Stimulated activated naive CD4-positive, alpha-beta T cell treated with Interleukin-2 at 50 U/mL for 16 hours (primary cell): ENCODE results near the gene PRKRA.
"Not testable (repeated sequence)": the region's sequence is repeated elsewhere in the genome, so short reads cannot be mapped to it uniquely, and the experiment has no call there.

ENCODE experiments used
- DNase-seq: peaks from one replicate; lab custom pipeline; 2025; lab: John Stamatoyannopoulos, UW

The PRKRA gene

DNA sequence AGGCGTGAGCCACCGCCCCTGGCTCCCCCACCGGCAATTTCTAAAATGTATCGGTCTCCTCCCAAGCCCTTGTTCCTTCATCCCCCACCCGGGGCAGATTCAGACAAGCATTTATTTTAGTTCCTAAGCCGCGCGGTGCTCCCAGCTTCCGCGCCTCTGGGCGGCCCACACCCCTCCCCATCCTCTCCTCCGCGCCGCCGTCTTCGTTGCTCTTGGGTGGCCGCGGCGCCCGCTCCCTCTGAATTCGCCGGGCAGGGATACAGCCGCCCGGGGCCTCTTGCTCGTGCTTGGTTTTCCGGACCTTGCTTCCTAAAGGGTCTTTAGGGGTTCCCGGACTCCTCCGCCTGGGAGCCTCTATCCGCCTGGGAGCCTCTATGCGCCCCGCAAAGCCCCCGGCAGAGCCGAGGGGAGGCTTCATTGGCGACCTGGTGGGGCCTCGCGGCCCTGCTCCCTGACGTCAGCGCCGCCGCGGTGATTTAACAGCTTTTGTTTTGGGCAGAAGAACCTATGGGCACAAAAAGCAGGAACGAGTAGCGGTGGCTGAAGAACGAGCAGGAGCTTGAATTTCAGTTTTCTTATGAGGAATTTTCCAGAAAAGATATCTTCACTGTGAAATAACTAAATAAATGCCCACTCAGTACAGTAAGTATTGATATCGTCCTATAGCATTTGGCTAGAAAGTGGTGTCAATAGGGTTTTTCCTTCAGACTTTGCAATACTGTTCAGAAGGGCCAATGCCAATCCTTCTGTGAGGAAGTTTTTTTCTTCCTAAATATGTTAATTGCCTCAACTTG is 37.3 kb downstream of the PRKRA start:
- DNase-seq = peak; percentile 68

DNA sequence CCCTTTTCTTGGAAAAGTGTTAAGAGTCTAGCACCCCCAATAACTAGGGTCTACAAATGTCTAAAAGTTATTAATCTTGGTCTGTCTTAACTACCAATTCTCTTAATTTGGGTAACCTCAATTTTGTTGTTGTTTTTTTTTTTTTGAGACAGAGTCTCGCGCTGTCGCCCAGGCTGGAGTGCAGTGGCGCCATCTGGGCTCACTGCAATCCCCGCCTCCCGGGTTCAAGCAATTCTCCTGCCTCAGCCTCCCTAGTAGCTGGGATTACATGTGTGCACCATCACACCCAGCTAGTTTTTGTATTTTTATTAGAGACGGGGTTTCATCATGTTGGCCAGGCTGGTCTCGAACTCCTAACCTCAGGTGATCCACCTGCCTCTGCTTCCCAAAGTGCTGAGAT is 38.5 kb downstream of the PRKRA start:
- DNase-seq = not testable (repeated sequence)

DNA sequence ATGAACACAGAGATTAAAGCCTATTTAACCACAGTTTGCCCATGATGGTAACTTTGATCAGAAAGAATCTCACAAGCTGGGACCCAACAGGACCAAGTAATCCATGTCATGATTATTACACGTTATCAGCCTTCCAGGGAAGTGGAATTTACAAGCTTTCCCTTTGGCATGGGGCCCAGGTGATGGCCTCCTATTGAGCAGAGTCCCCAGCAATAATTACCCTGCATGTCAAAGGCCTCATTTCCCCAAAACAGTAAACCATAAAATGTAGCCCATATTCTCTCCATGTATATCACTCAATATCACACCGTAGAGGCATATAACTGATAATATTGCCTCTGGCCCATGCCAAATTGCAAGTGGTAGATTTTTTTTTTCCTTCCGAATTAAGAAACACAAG is 38.9 kb downstream of the PRKRA start:
- no peak for DNase-seq

DNA sequence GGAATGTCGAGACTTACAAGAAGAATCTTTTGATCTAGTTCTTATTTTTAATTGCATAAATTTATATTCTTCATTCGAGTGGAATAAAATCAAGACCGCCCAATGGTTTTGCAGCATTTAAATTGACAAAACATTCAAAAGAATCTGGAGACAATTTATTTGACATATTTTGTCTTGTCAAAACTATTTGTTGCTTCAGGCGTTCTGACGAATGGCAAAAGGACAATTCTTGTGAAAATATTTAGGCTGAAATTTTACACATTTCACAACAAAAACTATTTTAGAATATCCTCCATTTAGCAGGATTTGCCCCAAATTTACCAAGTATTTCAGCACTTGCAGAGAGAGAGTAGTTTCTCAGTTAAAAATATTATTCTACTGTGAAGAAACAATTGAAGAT is 41.7 kb downstream of the PRKRA start:
- no peak for DNase-seq

DNA sequence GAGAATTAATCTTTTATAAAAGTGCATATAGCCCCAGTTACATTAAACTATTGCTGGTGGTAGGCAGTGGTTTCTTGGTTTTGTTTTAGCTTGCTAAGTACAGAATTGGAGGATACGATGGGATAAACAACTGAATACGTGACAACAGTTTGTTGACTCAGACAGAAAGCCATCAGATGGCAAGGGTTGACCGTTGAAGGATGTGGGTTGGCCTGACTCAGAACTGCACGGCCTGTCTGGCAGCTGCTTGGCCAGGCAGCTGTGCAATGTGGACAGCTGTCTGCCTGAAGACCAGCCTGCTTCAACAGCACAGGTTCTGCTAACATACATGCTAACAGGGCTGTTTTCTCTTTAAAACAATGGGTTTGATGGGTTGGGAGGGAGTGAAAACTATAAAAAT is 46.6 kb downstream of the PRKRA start:
- DNase-seq = no peak

DNA sequence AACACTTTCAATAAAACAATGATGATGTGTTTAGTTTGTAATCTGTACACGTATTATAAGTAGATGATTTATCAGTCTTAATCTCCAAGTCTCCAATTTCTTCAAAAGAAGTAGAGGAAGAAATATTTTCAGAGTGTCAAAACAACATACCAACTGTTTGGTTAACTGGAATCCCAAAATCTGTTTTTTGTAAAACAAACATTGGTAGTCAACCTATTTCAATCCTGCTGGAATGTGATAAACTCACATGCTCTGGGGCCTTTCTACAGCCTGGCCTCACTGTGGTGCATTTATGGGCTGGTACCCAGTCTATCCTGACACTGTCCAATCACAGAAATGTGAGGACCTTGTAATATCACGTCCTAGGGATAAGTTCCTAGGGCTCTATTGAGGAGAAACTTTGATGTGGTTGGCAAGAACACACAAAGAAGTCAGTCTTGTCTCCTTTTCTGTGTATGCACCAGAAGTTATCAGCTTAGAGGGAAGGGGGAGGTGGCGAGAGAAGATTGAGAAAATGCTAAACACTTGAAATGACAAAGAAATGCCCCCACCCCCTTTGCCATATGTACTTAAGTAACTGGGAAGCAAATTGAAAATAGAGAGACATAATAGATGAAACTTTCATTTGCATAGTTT is 47.2 kb downstream of the PRKRA start:
- DNase-seq = no peak

DNA sequence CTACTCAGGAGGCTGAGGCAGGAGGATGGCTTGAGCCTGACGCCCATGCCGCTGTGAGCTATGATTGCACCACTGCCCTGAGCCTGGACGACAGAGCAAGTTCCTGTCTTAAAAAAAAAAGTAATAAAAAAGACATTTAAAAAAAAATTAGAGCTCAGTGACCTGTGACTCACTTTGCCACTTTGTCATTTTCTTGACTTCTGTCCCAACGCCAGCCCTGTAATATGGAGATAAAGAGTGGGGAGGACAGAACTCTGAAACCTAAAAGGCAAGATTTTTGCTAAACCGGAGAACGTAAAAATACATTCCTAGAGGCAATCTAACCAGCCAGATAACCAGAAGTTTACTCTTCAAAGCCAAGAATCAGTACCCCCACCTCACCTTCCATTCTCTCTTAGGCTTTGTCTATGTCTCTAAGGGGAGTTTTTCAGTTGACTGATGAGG is 49.0 kb downstream of the PRKRA start:
- DNase-seq = no peak

DNA sequence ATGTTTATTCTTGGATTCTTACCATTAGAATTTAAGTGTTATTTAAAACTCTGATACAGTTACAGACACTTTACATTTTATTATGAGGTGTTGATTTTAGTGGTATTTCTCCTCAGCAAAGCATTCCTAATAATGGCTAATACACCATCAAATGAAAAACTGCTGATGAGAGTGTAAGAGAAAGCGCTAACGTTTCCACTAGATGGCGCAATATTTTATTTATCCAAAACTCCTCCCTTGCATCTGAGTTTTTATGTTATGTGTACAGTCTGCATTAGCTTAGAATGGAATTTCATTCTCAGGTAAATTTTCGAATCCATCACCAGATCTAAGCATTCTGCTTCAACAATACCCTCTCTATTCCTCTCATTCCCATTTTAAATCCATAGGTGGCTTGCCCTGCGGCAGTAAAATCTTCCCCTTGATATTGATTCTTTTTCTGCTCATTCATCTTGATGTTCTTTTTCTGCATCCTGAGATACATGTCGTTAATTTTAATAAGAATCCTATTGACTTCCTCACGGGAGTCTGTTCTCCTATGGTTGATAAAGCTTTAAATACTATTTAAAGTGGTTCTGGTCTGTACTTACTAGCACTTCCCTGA is 53.9 kb downstream of the PRKRA start:
- no peak for DNase-seq

DNA sequence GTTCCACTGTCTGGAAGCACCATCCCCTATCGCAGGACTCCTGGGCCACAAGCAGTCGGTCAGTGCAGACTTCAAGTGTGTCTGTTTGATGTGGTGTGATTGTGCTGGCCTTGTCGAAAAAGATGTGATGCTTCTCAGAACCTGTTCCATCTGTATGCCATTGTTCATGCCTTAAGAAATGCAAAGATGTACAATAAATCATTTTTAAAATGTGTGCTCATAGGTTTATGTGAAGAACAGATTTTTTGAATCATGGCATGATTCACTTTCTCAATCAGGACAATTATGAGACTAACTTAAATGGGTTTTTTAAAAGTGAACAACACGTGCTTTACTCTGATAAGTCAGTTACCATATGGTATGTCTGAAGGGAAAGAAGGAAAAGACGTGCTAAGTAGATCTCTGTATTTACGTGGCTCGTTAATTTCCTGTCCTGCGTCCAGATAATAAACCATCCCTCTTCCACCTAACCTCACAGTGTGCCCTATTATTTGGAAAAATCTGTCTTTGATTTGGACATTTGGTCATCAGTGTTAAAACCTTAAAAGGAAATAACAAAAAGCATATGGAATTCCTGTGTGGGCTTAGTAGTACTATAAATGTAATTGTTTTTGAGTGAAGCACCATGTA is 54.9 kb downstream of the PRKRA start:
- DNase-seq = no peak

DNA sequence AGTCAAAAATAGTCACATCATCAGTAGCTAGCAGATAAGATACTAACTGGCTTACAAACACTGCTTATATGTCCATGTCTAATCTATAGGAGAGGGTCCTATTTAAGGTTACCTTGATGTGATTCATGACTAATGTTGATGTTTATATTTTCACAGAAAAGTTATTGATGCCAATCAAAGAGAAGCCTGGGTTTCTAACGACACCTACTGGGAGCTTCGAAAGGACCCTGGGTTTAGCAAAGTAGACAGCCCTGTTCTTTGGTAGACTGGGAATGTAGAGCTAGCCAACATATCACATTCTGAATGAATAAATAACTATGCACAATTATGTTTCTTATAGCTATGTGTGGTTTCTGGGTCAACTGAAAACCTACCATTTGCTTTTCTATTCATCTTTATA is 55.7 kb downstream of the PRKRA start:
- DNase-seq = no peak

DNA sequence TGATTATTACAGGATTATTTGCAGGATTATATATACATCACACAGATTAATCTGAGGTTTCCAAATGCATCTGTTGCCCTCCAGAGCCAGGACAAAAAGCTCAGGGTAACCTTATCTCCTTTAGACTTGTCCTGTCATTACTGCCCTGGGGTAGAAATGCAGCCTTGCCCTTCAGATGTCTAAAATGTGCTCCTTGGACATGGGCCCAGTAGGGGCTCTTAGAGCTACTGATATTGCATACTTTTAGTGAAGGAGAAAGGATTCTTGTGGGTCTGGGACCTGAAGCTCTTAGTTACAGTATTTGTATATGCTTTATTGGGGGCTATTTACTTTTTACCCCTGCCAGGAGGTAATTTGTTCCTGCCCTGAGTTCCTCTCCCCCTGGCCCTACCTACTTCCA is 56.1 kb downstream of the PRKRA start:
- no peak for DNase-seq

DNA sequence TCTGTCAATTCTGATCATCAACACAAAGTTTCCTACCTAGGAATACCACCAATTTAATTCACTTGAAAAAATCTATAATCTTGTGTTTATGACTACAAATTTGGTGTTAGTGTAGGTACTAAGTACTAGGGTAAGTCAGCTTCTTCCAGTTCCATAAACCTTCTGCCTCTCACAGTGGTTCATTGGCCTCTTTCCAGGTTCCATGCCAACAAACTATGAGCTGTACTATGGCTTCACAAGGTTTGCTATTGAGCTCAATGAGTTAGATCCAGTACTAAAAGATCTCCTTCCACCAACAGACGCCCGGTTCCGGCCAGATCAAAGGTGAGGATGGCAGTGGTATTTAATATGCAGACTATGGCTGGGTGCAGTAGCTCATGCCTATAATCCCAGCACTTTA is 58.8 kb downstream of the PRKRA start:
- DNase-seq = no peak

DNA sequence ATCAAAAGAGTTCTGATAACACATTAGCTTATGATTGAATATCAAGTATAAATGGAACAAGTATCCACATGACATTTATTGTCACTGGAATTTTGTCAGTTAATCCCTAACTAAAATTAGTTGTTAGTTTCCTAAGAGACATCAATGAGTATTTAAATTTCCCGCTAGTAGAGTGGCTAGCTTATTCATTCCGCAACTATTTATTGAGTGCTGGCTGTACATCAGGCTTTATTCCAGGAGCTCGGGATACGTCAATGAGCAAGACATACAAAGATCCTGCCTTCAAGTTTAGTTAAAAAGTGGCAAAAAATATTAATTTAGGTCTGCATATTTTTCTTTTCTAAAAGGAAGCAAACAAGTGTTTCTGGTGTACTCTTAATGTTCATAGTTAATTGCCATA is 59.3 kb downstream of the PRKRA start:
- DNase-seq = no peak

DNA sequence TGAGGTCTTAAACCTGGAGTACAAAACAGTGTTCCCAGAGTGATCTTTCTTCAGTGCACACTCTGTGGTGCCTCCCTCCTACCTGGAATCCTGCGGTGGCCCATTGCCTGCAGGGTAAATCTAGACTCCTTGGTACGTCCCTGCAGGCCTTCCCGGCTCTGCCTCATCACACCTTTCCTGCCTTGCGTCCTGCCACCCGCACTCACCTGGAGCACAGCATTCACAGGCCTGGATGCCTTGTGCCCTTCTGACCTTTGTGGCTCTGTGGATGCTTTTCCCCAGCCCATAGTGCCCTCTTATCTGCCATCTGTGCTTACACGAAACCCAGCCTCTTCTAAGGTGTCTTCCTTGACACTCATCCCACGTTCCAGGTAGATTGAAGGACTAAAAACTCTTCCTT is 62.7 kb downstream of the PRKRA start:
- no peak for DNase-seq

DNA sequence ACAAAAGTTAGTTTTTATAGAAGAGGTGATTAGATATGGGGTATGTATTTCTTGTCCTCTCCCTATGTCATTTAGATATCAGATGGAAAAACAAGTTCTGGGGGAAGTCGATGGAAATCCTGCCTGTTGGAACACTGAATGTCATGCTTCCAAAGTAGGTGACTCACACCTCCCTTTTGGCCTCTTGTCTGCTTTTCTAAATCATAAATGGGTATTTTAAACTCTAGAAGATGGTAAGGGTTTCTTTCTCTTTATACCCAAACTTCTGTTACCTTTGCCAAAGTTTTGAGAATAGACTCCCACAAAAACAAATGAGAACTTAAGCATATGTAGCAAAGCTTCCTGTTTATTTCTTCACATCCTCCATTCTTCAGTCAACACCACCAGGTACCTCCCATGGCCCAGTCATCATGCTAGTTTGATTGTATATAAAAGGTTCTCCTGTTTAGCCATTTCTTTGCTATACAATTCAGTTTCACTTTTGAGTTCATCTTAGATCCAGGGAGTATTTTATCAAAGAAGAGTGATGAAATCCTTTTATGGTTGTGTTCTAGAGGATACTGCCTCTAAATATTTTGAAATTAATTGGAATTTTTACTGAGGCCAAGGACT is 63.9 kb downstream of the PRKRA start:
- no peak for DNase-seq

DNA sequence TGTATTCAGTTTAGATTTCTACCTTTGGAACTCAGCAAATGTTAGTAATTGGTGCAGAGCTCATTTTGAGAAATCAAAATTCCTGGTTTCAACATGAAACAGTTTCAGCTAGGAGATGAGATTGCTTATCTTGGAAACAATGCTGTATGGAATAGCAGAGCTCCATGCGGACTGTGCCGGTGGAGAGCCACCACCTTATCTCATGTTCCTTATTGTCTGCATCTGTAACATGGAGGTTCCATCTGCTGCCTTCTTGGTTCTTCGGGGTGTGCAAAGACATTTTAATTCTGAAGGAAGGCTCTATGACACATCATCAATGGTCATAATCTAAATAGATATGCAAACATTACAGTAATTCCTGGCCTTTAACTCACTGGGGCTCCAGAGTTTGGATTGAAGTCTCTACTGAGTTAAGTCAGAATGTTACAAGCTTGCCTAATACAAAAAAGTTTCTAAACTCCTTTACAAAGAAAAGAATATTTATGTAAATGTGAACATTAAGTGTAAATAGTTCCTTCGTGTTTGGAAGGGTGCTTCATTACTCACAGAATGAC is 65.3 kb downstream of the PRKRA start:
- no peak for DNase-seq

DNA sequence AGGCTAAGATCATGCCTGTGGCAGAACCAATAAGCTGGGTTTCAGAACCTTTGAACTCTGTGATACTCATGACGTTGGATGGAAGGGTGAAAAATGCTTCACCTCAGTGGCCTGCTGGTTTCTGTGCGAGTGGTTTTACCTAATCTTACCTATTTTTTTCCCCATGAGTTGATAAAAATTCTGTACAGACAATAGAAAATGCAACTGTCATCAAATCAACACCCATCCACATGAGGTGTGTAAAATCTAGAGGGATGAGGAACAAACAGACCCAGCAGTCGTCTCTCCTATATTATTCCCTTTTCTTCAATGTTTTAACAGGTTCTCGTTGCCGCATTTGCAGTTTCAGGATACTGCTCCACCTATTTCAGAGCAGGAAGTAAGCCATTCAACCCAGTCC is 67.3 kb downstream of the PRKRA start:
- DNase-seq = no peak
